ENCODE data around the gene NCSTN.

NCSTN gene

GRCh38 chr1:160402001-160402795 is 59.0 kb downstream of the NCSTN start:
- no peak overlapping the region for H3K4me3 ChIP-seq (ENCODE audit: low read depth, low read length)

GRCh38 chr1:160403244-160403643 is 60.1 kb downstream of the NCSTN start:
- DNase-seq (ENCODE audit: low read depth) = no peak
- H3K4me3 ChIP-seq (ENCODE audit: low read depth, low read length) = no peak overlapping the region
- no peak for TF ChIP-seq CTCF (IDR thresholded peaks at IDR 0.05; ENCODE audit: insufficient read depth, low read depth, low read length, missing control alignments)

More at GRCh38 chr1:160402001-160402795, 59.0 kb downstream of the NCSTN start:
- TF ChIP-seq CTCF (IDR thresholded peaks at IDR 0.05; ENCODE audit: insufficient read depth, low read depth, low read length, missing control alignments) = no peak
- DNase-seq (ENCODE audit: low read depth) = no peak

DNA sequence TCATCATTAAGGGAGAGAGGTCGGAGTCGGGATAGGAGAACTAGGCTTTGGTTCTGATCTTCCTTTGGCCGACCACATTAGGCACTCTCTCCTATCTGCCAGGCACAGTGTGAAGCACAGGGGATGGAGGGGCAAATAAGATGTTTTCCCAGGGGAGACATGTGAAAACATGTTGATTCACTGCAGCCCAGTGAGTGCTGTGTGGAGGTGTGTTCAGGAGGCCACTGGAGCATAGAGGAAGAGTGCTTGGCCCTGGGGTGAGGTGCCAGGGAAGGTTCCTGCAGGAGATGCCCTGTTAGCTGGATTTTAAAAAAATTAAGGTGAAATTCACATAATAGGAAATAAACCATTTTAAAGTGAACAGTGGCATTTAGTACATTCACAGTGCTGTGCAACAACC is 60.9 kb downstream of the NCSTN start:
- no peak for DNase-seq (ENCODE audit: low read depth)
- no peak overlapping the region for H3K4me3 ChIP-seq (ENCODE audit: low read depth, low read length)
- no peak for TF ChIP-seq CTCF (IDR thresholded peaks at IDR 0.05; ENCODE audit: insufficient read depth, low read depth, low read length, missing control alignments)

GRCh38 chr1:160405331-160405877 is 62.2 kb downstream of the NCSTN start:
- TF ChIP-seq CTCF (IDR thresholded peaks at IDR 0.05; ENCODE audit: insufficient read depth, low read depth, low read length, missing control alignments) = no peak
- no peak overlapping the region for H3K4me3 ChIP-seq (ENCODE audit: low read depth, low read length)
- DNase-seq (ENCODE audit: low read depth) = no peak

GRCh38 chr1:160406131-160406968 is 63.2 kb downstream of the NCSTN start:
- DNase-seq (ENCODE audit: low read depth) = no peak
- no peak for TF ChIP-seq CTCF (IDR thresholded peaks at IDR 0.05; ENCODE audit: insufficient read depth, low read depth, low read length, missing control alignments)
- no peak overlapping the region for H3K4me3 ChIP-seq (ENCODE audit: low read depth, low read length)

- no peak for DNase-seq (ENCODE audit: low read depth)
- H3K4me3 ChIP-seq (ENCODE audit: low read depth, low read length) = no peak overlapping the region
- no peak for TF ChIP-seq CTCF (IDR thresholded peaks at IDR 0.05; ENCODE audit: insufficient read depth, low read depth, low read length, missing control alignments)
These were observed 64.9 kb downstream of the NCSTN start for GRCh38 chr1:160407839-160408801.

All from GM12865 (cell line).